Esophagus squamous epithelium (tissue), 4 donors: ENCODE results near the gene RELL1.
A peak's percentile ranks its signal among the peaks of the same experiment; 100 is the strongest.

Source experiments
- CTCF ChIP-seq, 6 experiments: fragments of 450-650 bp in 4 of 6; fragments of 200-600 bp in 2 of 6; sonication (generic) in 2 of 6; IDR thresholded peaks; one replicate each; pipeline ENCODE4 v1.5.1; 2016 to 2019; ENCODE audit warnings: antibody characterized with exemption in 6 of 6, mild to moderate bottlenecking in 4 of 6, moderate library complexity in 4 of 6
- POLR2A ChIP-seq, 4 donors: fragments of 450-650 bp; IDR thresholded peaks; one replicate each; pipeline ENCODE4 v1.6.1; 2017; ENCODE audit warnings: antibody characterized with exemption in 4 of 4, mild to moderate bottlenecking in 4 of 4, moderate library complexity in 3 of 4

GRCh38 chr4:37685161-37685822 lies 884 bp downstream of the RELL1 start:
- TF ChIP-seq CTCF (IDR thresholded peaks at IDR 0.05) (peak in 1 of 6 experiments; percentile 2), POLR2A (IDR thresholded peaks at IDR 0.05) (no peak)
